Ishikawa (cell line): Measurements from ENCODE around the gene CBY1.

Experiments used
- CEBPB ChIP-seq: IDR thresholded peaks from 2 replicates; pipeline ENCODE4 v1.6.1; 2012
- CREB1 ChIP-seq: IDR thresholded peaks from 2 replicates; pipeline ENCODE4 v1.6.1; 2012; ENCODE audit warnings: low read depth
- EP300 ChIP-seq: IDR thresholded peaks from 2 replicates; pipeline ENCODE4 v1.6.1; 2012; ENCODE audit warnings: borderline replicate concordance
- MAX ChIP-seq: IDR thresholded peaks from 2 replicates; pipeline ENCODE4 v1.6.1; 2012
- REST ChIP-seq: IDR thresholded peaks from 2 replicates; pipeline ENCODE4 v1.6.1; 2012; ENCODE audit warnings: low read depth, mild to moderate bottlenecking
- TAF1 ChIP-seq: IDR thresholded peaks from 2 replicates; pipeline ENCODE4 v1.6.1; 2012; ENCODE audit warnings: low read depth, mild to moderate bottlenecking
- TCF12 ChIP-seq: IDR thresholded peaks from 2 replicates; pipeline ENCODE4 v1.6.1; 2012; ENCODE audit warnings: low read depth
- ZBTB7A ChIP-seq: IDR thresholded peaks from 2 replicates; pipeline ENCODE4 v1.6.1; 2012; ENCODE audit warnings: low read depth

GRCh38 chr22:38718414-38718813, 62.0 kb downstream of the CBY1 start:
- TF ChIP-seq CREB1 (no peak), EP300 (no peak), TAF1 (no peak), CEBPB (no peak), MAX (no peak), TCF12 (no peak), REST (no peak), ZBTB7A (no peak)
